Loucy (cell line): ENCODE results near the gene MICU2.

Experiments
- CTCF ChIP-seq: fragments of 200-600 bp; sonication (generic); conservative IDR thresholded peaks from 2 replicates; pipeline ENCODE4 v1.5.1; 2014; ENCODE audit warnings: mild to moderate bottlenecking, antibody characterized with exemption, low read length
- EZH2phosphoT487 ChIP-seq: fragments of 200-600 bp; IDR thresholded peaks from 2 replicates; pipeline ENCODE4 v1.6.1; 2018; ENCODE audit warnings: antibody characterized with exemption, mild to moderate bottlenecking, moderate library complexity, borderline replicate concordance

DNA sequence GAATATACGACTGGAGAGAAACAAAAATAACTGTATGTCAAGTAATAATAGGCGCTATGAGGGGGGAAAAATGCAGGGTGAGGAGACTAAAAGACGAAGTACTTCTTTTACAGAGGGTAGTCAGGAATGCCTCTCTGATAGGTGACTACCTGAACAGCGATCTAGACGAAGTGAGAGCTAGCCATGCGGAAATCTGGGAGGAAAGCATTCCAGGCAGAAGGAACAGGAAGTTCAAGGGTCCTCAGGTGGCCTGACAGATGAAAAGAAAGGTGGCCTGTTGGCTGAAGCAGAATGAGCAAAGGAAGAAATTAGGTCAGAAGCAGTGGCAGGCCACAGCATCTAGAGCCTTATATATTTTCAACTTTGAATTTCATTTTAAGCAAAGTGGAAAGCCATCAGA is 158.2 kb downstream of the MICU2 start:
- TF ChIP-seq CTCF (no peak), EZH2phosphoT487 (no peak)
